CD4-positive, alpha-beta T cell treated with Interleukin-4 for 4 hours (primary cell): ENCODE measurements around the gene ST8SIA5.

Source experiments
- DNase-seq: peaks from one replicate; pipeline ENCODE4 v3.0.0-alpha.2; 2020

ST8SIA5 gene

GRCh38 chr18:46738491-46738890 is 18.4 kb downstream of the ST8SIA5 start:
- DNase-seq = no peak

GRCh38 chr18:46736736-46737135 is 20.1 kb downstream of the ST8SIA5 start:
- DNase-seq = no peak

GRCh38 chr18:46736135-46736534 is 20.7 kb downstream of the ST8SIA5 start:
- no peak for DNase-seq

GRCh38 chr18:46734981-46735380 is 21.9 kb downstream of the ST8SIA5 start:
- no peak for DNase-seq

GRCh38 chr18:46733872-46734271 is 23.0 kb downstream of the ST8SIA5 start:
- no peak for DNase-seq

GRCh38 chr18:46732801-46733200 is 24.1 kb downstream of the ST8SIA5 start:
- no peak for DNase-seq

GRCh38 chr18:46732201-46732600 is 24.7 kb downstream of the ST8SIA5 start:
- DNase-seq = no peak

- no peak for DNase-seq
Observed at GRCh38 chr18:46731316-46731715, 25.5 kb downstream of the ST8SIA5 start.

- no peak for DNase-seq
Observed at GRCh38 chr18:46728219-46728930, 28.5 kb downstream of the ST8SIA5 start.

GRCh38 chr18:46727177-46727576 is 29.7 kb downstream of the ST8SIA5 start:
- DNase-seq = no peak

- DNase-seq = no peak
Observed at GRCh38 chr18:46725310-46725709, 31.5 kb downstream of the ST8SIA5 start.

- DNase-seq = no peak
Observed at GRCh38 chr18:46723856-46724415, 32.9 kb downstream of the ST8SIA5 start.

- no peak for DNase-seq
Observed at GRCh38 chr18:46722051-46722450, 34.8 kb downstream of the ST8SIA5 start.

GRCh38 chr18:46721331-46721730 is 35.5 kb downstream of the ST8SIA5 start:
- DNase-seq = no peak

- DNase-seq = no peak
Observed at GRCh38 chr18:46720521-46720920, 36.3 kb downstream of the ST8SIA5 start.

GRCh38 chr18:46720092-46720491 is 36.8 kb downstream of the ST8SIA5 start:
- no peak for DNase-seq

GRCh38 chr18:46719388-46719787 is 37.5 kb downstream of the ST8SIA5 start:
- DNase-seq = no peak

GRCh38 chr18:46718501-46719341 is 38.1 kb downstream of the ST8SIA5 start:
- no peak for DNase-seq

GRCh38 chr18:46716827-46717226 is 40.0 kb downstream of the ST8SIA5 start:
- DNase-seq = no peak

- DNase-seq = no peak
Observed at GRCh38 chr18:46716336-46716735, 40.5 kb downstream of the ST8SIA5 start.

- DNase-seq = no peak
Observed at GRCh38 chr18:46715062-46715461, 41.8 kb downstream of the ST8SIA5 start.

GRCh38 chr18:46712406-46712805 is 44.4 kb downstream of the ST8SIA5 start:
- DNase-seq = no peak

GRCh38 chr18:46711444-46711863 is 45.4 kb downstream of the ST8SIA5 start:
- DNase-seq = no peak

- no peak for DNase-seq
Observed at GRCh38 chr18:46706968-46707367, 49.9 kb downstream of the ST8SIA5 start.
